ENCODE data around the gene SV2B.

GRCh38 chr15:91183596-91183995, 83.5 kb downstream of the SV2B start:
- TF ChIP-seq POLR2A (IDR thresholded peaks at IDR 0.05) (no peak), CTCF (IDR thresholded peaks at IDR 0.05) (no peak), POLR2AphosphoS5 (IDR thresholded peaks at IDR 0.05) (no peak), EP300 (IDR thresholded peaks at IDR 0.05) (no peak)

Data from upper lobe of left lung (tissue), 4 donors.